Sigmoid colon (tissue), 7 donors: ENCODE measurements around the gene ITPA. TPM values are rescaled to one million over a fixed set of nuclear protein-coding genes. Genes with fewer than 3 reads are reported as not detected.
A peak's percentile ranks its signal among the peaks of the same experiment; 100 is the strongest.

Experiments used
- DNase-seq: peaks from one replicate; pipeline ENCODE4 v3.0.0-alpha.2; 2019
- H3K27ac ChIP-seq, 4 donors: fragments of 200-600 bp; sonication (generic); one replicate each; pipeline ENCODE4 v1.5.1; 2016 to 2019; ENCODE audit warnings: mild to moderate bottlenecking in 1 of 4
- H3K27me3 ChIP-seq, 3 donors: fragments of 200-600 bp; sonication (generic); one replicate each; pipeline ENCODE4 v1.5.1; 2019; ENCODE audit warnings: mild to moderate bottlenecking in 1 of 3
- H3K36me3 ChIP-seq, 4 donors: fragments of 200-600 bp; sonication (generic); one replicate each; pipeline ENCODE4 v1.5.1; 2016 to 2019
- H3K4me1 ChIP-seq, 4 donors: fragments of 200-600 bp; sonication (generic); one replicate each; pipeline ENCODE4 v1.5.1; 2017 to 2019
- H3K4me3 ChIP-seq, 4 donors: fragments of 200-600 bp; sonication (generic); one replicate each; pipeline ENCODE4 v1.5.1; 2017 to 2019; ENCODE audit warnings: mild to moderate bottlenecking in 2 of 4, moderate library complexity in 1 of 4
- H3K9me3 ChIP-seq, 4 donors: fragments of 200-600 bp in 3 of 4; sonication (generic) in 3 of 4; one replicate each; pipeline versions ENCODE4 v1.5.1 to v1.6.1; 2013 to 2019
- CTCF ChIP-seq, 4 experiments: fragments of 450-650 bp in 3 of 4; fragments of 200-600 bp in 1 of 4; IDR thresholded peaks; one replicate each; pipeline ENCODE4 v1.5.1; 2016 to 2019; ENCODE audit warnings: antibody characterized with exemption in 4 of 4, mild to moderate bottlenecking in 3 of 4, moderate library complexity in 2 of 4
- EP300 ChIP-seq, 4 donors: sonication (generic); formaldehyde crosslinking; IDR thresholded peaks; one replicate each; pipeline ENCODE4 v1.6.1; 2017; ENCODE audit warnings: antibody characterized with exemption in 4 of 4
- POLR2A ChIP-seq, 2 donors: fragments of 450-650 bp; IDR thresholded peaks; one replicate each; pipeline ENCODE4 v1.6.1; 2016; ENCODE audit warnings: antibody characterized with exemption in 2 of 2, mild to moderate bottlenecking in 2 of 2, moderate library complexity in 2 of 2
- POLR2AphosphoS5 ChIP-seq, 4 donors: sonication (generic); formaldehyde crosslinking; IDR thresholded peaks; one replicate each; pipeline ENCODE4 v1.6.1; 2017; ENCODE audit warnings: antibody characterized with exemption in 4 of 4
- WGBS, 2 donors: extraction: QIAGEN DNeasy Blood & Tissue Kit; methylation state at CpG; one replicate each; pipeline ENCODE4 v1.1.7; 2013; 5-methylcytosine and 5-hydroxymethylcytosine counted together
- intact Hi-C: fragments of 100-400 bp; cut with DNase I; formaldehyde crosslinking; loops from one replicate; pipeline ENCODE4 v1.15.1; 2023
- polyA plus RNA-seq, 3 donors: library from polyadenylated mRNA; stranded (reverse); fragments of 200-250 nt; gene quantifications; one replicate each; pipeline ENCODE4 v1.2.3, GENCODE V29; 2013
- total RNA-seq, 4 donors: library from RNA; depleted of rRNA; stranded (reverse); fragments of >200 nt; gene quantifications; one replicate each; pipeline ENCODE4 v1.1.0, GENCODE V29; 2016
- donor health status: healthy with polysubstance abuse.
- donor health status: Bipolar disorder and iron deficiency.
- donor health status: healthy.

Gene ITPA
- total and polyA plus RNA-seq, 7 donors, result 17.1 to 92.5 (median 31.7) TPM

- no peaks in the 10 kb centered on the region for H3K9me3 ChIP-seq
- H3K27me3 ChIP-seq, result peaks cover 0 to 10% (median 0%) of the 10 kb centered on the region in 3 donors
- WGBS, 2 donors, result 1% methylated on average over 84 of the region's 84 CpGs
- DNase-seq, result peak; percentile 94
- no peaks in the 10 kb centered on the region for H3K36me3 ChIP-seq
- intact Hi-C loops, result loop anchor here (5.0 kb wide), 2 partner anchors 33 to 127 kb away; partner anchors contain the start of genes ITPA and MRPS26
- peaks cover 0 to 26% (median 21%) of the 10 kb centered on the region in 4 donors for H3K4me1 ChIP-seq
- H3K4me3 ChIP-seq, result peak overlapping the region; percentile 65 to 94 (median 88)
- H3K27ac ChIP-seq, result peak overlapping the region; percentile 74 to 81 (median 78)
- TF ChIP-seq CTCF (IDR thresholded peaks at IDR 0.05) (peak in 3 of 4 experiments; percentile 23 to 27 (median 24)), EP300 (IDR thresholded peaks at IDR 0.05) (peak in 1 of 4 donors; percentile 11), POLR2AphosphoS5 (IDR thresholded peaks at IDR 0.05) (peak; percentile 19 to 52 (median 24)), POLR2A (IDR thresholded peaks at IDR 0.05) (no peak)
Measured at GRCh38 chr20:3173610-3174441, 35.5 kb upstream of the ITPA start.

- Histone ChIP-seq H3K27me3 (peaks cover 0 to 10% (median 0%) of the 10 kb centered on the region in 3 donors), H3K36me3 (no peaks in the 10 kb centered on the region), H3K4me1 (peaks cover 0 to 26% (median 21%) of the 10 kb centered on the region in 4 donors), H3K9me3 (no peaks in the 10 kb centered on the region), H3K4me3 (peak overlapping the region; percentile 65 to 94 (median 88)), H3K27ac (peak overlapping the region; percentile 74 to 81 (median 78))
- no peak for DNase-seq
- WGBS, 2 donors, result 12 to 25% methylated on average over 13 of the region's 13 CpGs
- TF ChIP-seq POLR2AphosphoS5 (IDR thresholded peaks at IDR 0.05), result no peak
- no peak for TF ChIP-seq EP300 (IDR thresholded peaks at IDR 0.05)
- no peak for TF ChIP-seq CTCF (IDR thresholded peaks at IDR 0.05)
- intact Hi-C loops, result loop anchor here (5.0 kb wide), 2 partner anchors 33 to 127 kb away; partner anchors contain the start of genes ITPA and MRPS26
Measured at GRCh38 chr20:3174442-3175261, 34.6 kb upstream of the ITPA start.

- Histone ChIP-seq H3K27me3 (peaks cover 0 to 10% (median 0%) of the 10 kb centered on the region in 3 donors), H3K36me3 (no peaks in the 10 kb centered on the region), H3K4me1 (peaks cover 0 to 26% (median 21%) of the 10 kb centered on the region in 4 donors), H3K4me3 (no peak overlapping the region), H3K9me3 (no peaks in the 10 kb centered on the region), H3K27ac (no peak overlapping the region)
- DNase-seq, result no peak
- TF ChIP-seq EP300 (IDR thresholded peaks at IDR 0.05) (no peak), POLR2AphosphoS5 (IDR thresholded peaks at IDR 0.05) (no peak), POLR2A (IDR thresholded peaks at IDR 0.05) (no peak), CTCF (IDR thresholded peaks at IDR 0.05) (no peak)
- intact Hi-C loops, result no loop called here
- WGBS, 2 donors, result 41 to 66% methylated on average over 1 of the region's 1 CpG
Measured at GRCh38 chr20:3175270-3175669, 34.0 kb upstream of the ITPA start.

- 73 to 75% methylated on average over 8 of the region's 8 CpGs for WGBS, 2 donors
- Histone ChIP-seq H3K4me3 (no peak overlapping the region), H3K36me3 (no peaks in the 10 kb centered on the region), H3K9me3 (no peaks in the 10 kb centered on the region), H3K27me3 (peaks cover 0 to 10% (median 0%) of the 10 kb centered on the region in 3 donors), H3K4me1 (peaks cover 0 to 21% (median 14%) of the 10 kb centered on the region in 4 donors), H3K27ac (no peak overlapping the region)
- intact Hi-C loops, result no loop called here
- no peak for TF ChIP-seq EP300 (IDR thresholded peaks at IDR 0.05)
- TF ChIP-seq CTCF (IDR thresholded peaks at IDR 0.05), result no peak
- TF ChIP-seq POLR2AphosphoS5 (IDR thresholded peaks at IDR 0.05), result no peak
- TF ChIP-seq POLR2A (IDR thresholded peaks at IDR 0.05), result no peak
- DNase-seq, result peak; percentile 45
Measured at GRCh38 chr20:3177746-3178485, 31.4 kb upstream of the ITPA start.
